ENCODE data around the gene MICAL2.
A peak's percentile ranks its signal among the peaks of the same experiment; 100 is the strongest.

MICAL2 gene

GRCh38 chr11:12260731-12261521 is 150.5 kb downstream of the MICAL2 start:
- Histone ChIP-seq H3K9ac (ENCODE audit: low read depth, low read length) (no peak overlapping the region), H3K4me3 (ENCODE audit: low read length) (no peak overlapping the region), H3K36me3 (ENCODE audit: insufficient read depth, low read length) (peaks cover 78% of the 10 kb centered on the region), H3K4me2 (ENCODE audit: low read length) (no peak overlapping the region), H3K27me3 (ENCODE audit: control insufficient read depth, insufficient read depth, low read length) (no peaks in the 10 kb centered on the region), H3K4me1 (ENCODE audit: control insufficient read depth, insufficient read depth, low read length) (no peaks in the 10 kb centered on the region), H3K9me3 (replicated peaks; ENCODE audit: low read length) (no peaks in the 10 kb centered on the region)

- Histone ChIP-seq H3K27me3 (ENCODE audit: control insufficient read depth, insufficient read depth, low read length) (no peaks in the 10 kb centered on the region), H3K4me2 (ENCODE audit: low read length) (no peak overlapping the region), H3K4me3 (ENCODE audit: low read length) (no peak overlapping the region), H3K9ac (ENCODE audit: low read depth, low read length) (no peak overlapping the region), H3K9me3 (replicated peaks; ENCODE audit: low read length) (no peaks in the 10 kb centered on the region), H3K4me1 (ENCODE audit: control insufficient read depth, insufficient read depth, low read length) (no peaks in the 10 kb centered on the region), H3K36me3 (ENCODE audit: insufficient read depth, low read length) (peaks cover 75% of the 10 kb centered on the region)
These were observed 151.2 kb downstream of the MICAL2 start for GRCh38 chr11:12261551-12261950.

- Histone ChIP-seq H3K9me3 (replicated peaks; ENCODE audit: low read length) (no peaks in the 10 kb centered on the region), H3K4me2 (ENCODE audit: low read length) (no peak overlapping the region), H3K9ac (ENCODE audit: low read depth, low read length) (no peak overlapping the region), H3K27me3 (ENCODE audit: control insufficient read depth, insufficient read depth, low read length) (no peaks in the 10 kb centered on the region), H3K36me3 (ENCODE audit: insufficient read depth, low read length) (peaks cover 59% of the 10 kb centered on the region), H3K4me1 (ENCODE audit: control insufficient read depth, insufficient read depth, low read length) (no peaks in the 10 kb centered on the region), H3K4me3 (ENCODE audit: low read length) (no peak overlapping the region)
These were observed 152.8 kb downstream of the MICAL2 start for GRCh38 chr11:12263141-12263693.

GRCh38 chr11:12264361-12264760 is 154.0 kb downstream of the MICAL2 start:
- H3K27me3 ChIP-seq (ENCODE audit: control insufficient read depth, insufficient read depth, low read length): no peaks in the 10 kb centered on the region
- no peak overlapping the region for H3K4me3 ChIP-seq (ENCODE audit: low read length)
- peaks cover 53% of the 10 kb centered on the region for H3K36me3 ChIP-seq (ENCODE audit: insufficient read depth, low read length)
- H3K9me3 ChIP-seq (replicated peaks; ENCODE audit: low read length): no peaks in the 10 kb centered on the region
- peaks cover 6% of the 10 kb centered on the region for H3K4me1 ChIP-seq (ENCODE audit: control insufficient read depth, insufficient read depth, low read length)
- no peak overlapping the region for H3K9ac ChIP-seq (ENCODE audit: low read depth, low read length)
- no peak overlapping the region for H3K4me2 ChIP-seq (ENCODE audit: low read length)

- Histone ChIP-seq H3K4me2 (ENCODE audit: low read length) (no peak overlapping the region), H3K9me3 (replicated peaks; ENCODE audit: low read length) (no peaks in the 10 kb centered on the region), H3K36me3 (ENCODE audit: insufficient read depth, low read length) (peaks cover 36% of the 10 kb centered on the region), H3K4me3 (ENCODE audit: low read length) (no peak overlapping the region), H3K27me3 (ENCODE audit: control insufficient read depth, insufficient read depth, low read length) (no peaks in the 10 kb centered on the region), H3K4me1 (ENCODE audit: control insufficient read depth, insufficient read depth, low read length) (peaks cover 17% of the 10 kb centered on the region), H3K9ac (ENCODE audit: low read depth, low read length) (no peak overlapping the region)
These were observed 155.7 kb downstream of the MICAL2 start for GRCh38 chr11:12266132-12266531.

GRCh38 chr11:12266943-12267342 is 156.6 kb downstream of the MICAL2 start:
- Histone ChIP-seq H3K27me3 (ENCODE audit: control insufficient read depth, insufficient read depth, low read length) (no peaks in the 10 kb centered on the region), H3K4me3 (ENCODE audit: low read length) (no peak overlapping the region), H3K9me3 (replicated peaks; ENCODE audit: low read length) (no peaks in the 10 kb centered on the region), H3K9ac (ENCODE audit: low read depth, low read length) (no peak overlapping the region), H3K4me1 (ENCODE audit: control insufficient read depth, insufficient read depth, low read length) (peaks cover 17% of the 10 kb centered on the region), H3K4me2 (ENCODE audit: low read length) (no peak overlapping the region), H3K36me3 (ENCODE audit: insufficient read depth, low read length) (peaks cover 29% of the 10 kb centered on the region)

GRCh38 chr11:12267921-12268320 is 157.5 kb downstream of the MICAL2 start:
- Histone ChIP-seq H3K4me3 (ENCODE audit: low read length) (no peak overlapping the region), H3K9ac (ENCODE audit: low read depth, low read length) (no peak overlapping the region), H3K36me3 (ENCODE audit: insufficient read depth, low read length) (peaks cover 20% of the 10 kb centered on the region), H3K27me3 (ENCODE audit: control insufficient read depth, insufficient read depth, low read length) (no peaks in the 10 kb centered on the region), H3K4me2 (ENCODE audit: low read length) (no peak overlapping the region), H3K9me3 (replicated peaks; ENCODE audit: low read length) (no peaks in the 10 kb centered on the region), H3K4me1 (ENCODE audit: control insufficient read depth, insufficient read depth, low read length) (peaks cover 23% of the 10 kb centered on the region)

- Histone ChIP-seq H3K36me3 (ENCODE audit: insufficient read depth, low read length) (peaks cover 8% of the 10 kb centered on the region), H3K9ac (ENCODE audit: low read depth, low read length) (peak overlapping the region; percentile 53), H3K9me3 (replicated peaks; ENCODE audit: low read length) (no peaks in the 10 kb centered on the region), H3K27me3 (ENCODE audit: control insufficient read depth, insufficient read depth, low read length) (no peaks in the 10 kb centered on the region), H3K4me2 (ENCODE audit: low read length) (no peak overlapping the region), H3K4me3 (ENCODE audit: low read length) (no peak overlapping the region), H3K4me1 (ENCODE audit: control insufficient read depth, insufficient read depth, low read length) (peaks cover 33% of the 10 kb centered on the region)
These were observed 158.7 kb downstream of the MICAL2 start for GRCh38 chr11:12269104-12269441.

GRCh38 chr11:12269446-12270214 is 159.2 kb downstream of the MICAL2 start:
- Histone ChIP-seq H3K9me3 (replicated peaks; ENCODE audit: low read length) (no peaks in the 10 kb centered on the region), H3K9ac (ENCODE audit: low read depth, low read length) (peak overlapping the region; percentile 53), H3K4me2 (ENCODE audit: low read length) (no peak overlapping the region), H3K36me3 (ENCODE audit: insufficient read depth, low read length) (peaks cover 4% of the 10 kb centered on the region), H3K4me3 (ENCODE audit: low read length) (no peak overlapping the region), H3K4me1 (ENCODE audit: control insufficient read depth, insufficient read depth, low read length) (peaks cover 33% of the 10 kb centered on the region), H3K27me3 (ENCODE audit: control insufficient read depth, insufficient read depth, low read length) (no peaks in the 10 kb centered on the region)

GRCh38 chr11:12270215-12270797 is 159.9 kb downstream of the MICAL2 start:
- H3K4me2 ChIP-seq (ENCODE audit: low read length): no peak overlapping the region
- no peaks in the 10 kb centered on the region for H3K9me3 ChIP-seq (replicated peaks; ENCODE audit: low read length)
- H3K9ac ChIP-seq (ENCODE audit: low read depth, low read length): no peak overlapping the region
- H3K4me1 ChIP-seq (ENCODE audit: control insufficient read depth, insufficient read depth, low read length): peaks cover 33% of the 10 kb centered on the region
- H3K36me3 ChIP-seq (ENCODE audit: insufficient read depth, low read length): no peaks in the 10 kb centered on the region
- H3K27me3 ChIP-seq (ENCODE audit: control insufficient read depth, insufficient read depth, low read length): no peaks in the 10 kb centered on the region
- no peak overlapping the region for H3K4me3 ChIP-seq (ENCODE audit: low read length)

GRCh38 chr11:12270817-12271216 is 160.4 kb downstream of the MICAL2 start:
- peaks cover 33% of the 10 kb centered on the region for H3K4me1 ChIP-seq (ENCODE audit: control insufficient read depth, insufficient read depth, low read length)
- H3K9ac ChIP-seq (ENCODE audit: low read depth, low read length): no peak overlapping the region
- no peak overlapping the region for H3K4me2 ChIP-seq (ENCODE audit: low read length)
- H3K4me3 ChIP-seq (ENCODE audit: low read length): no peak overlapping the region
- H3K36me3 ChIP-seq (ENCODE audit: insufficient read depth, low read length): no peaks in the 10 kb centered on the region
- H3K27me3 ChIP-seq (ENCODE audit: control insufficient read depth, insufficient read depth, low read length): no peaks in the 10 kb centered on the region
- H3K9me3 ChIP-seq (replicated peaks; ENCODE audit: low read length): no peaks in the 10 kb centered on the region

Measured in skeletal muscle satellite cell (primary cell).